GM18519 (cell line): ENCODE results near the gene NOD2.

Experiments used
- ATAC-seq: cut with Tn5 transposase; IDR thresholded peaks from one replicate; pipeline ENCODE4 v1.9.1; 2021; ENCODE audit warnings: mild to moderate bottlenecking, moderate library complexity; ENCODE audit not compliant: unreplicated experiment, low FRiP score

The NOD2 gene

DNA sequence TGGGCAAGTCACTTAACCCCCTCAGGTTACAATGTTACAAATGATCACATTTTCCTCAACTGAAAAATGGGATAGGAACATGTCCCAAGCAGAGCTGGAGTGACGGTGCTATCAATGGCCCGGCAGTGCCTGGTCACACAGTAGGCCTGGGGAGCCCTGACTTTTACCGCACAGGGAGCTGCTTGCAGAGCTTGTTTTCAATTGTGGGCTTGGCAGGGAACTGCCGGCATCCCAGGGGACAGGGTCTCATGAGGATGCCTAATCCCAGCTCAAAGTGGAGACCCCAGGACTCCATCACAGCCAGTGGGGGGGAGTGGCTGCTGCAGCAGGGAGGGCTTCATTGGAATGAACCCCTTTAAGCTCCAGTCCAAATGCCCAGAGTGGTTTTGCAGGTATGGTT is 23.7 kb upstream of the NOD2 start:
- no peak for ATAC-seq

GRCh38 chr16:50670476-50670875 is 22.9 kb upstream of the NOD2 start:
- ATAC-seq, result no peak

- no peak for ATAC-seq
These were observed 21.7 kb upstream of the NOD2 start for GRCh38 chr16:50671644-50672260.

DNA sequence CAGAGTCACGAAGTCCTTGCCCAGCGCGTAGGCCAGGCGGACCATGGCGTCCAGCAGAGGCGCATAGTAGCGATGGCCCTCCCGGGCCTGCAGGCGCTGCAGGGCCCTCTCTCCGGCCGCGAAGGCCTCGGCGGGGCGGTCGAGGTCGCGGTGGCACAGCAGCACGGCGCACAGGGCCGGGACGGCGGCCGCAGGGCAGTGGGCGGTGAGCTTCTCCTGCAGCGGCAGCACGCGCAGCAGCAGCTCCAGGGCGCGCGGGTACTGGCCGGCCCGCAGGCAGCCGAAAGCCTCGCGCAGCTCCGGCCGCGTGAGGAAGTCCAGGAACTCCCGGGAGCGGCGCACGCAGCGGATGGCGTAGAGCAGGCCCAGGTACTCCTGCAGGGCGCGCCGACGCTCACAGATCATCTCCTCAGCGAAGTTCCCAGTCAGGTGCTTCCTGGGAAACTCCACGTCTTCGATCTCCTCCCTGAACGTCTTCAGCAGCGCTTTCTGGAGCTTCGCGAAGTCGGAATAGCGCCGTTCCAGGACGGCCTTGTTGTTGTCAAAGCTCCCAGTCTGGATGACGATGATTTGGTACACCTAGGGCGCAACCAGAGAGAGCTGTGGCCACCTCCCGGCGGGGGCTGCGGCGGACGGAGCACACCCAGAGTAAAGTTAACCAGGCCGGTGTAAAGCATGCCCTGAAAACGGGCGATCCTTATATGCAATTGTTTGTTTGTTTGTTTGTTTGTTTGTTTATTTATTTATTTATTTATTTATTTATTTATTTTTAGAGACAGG is 19.7 kb upstream of the NOD2 start:
- ATAC-seq, result no peak

GRCh38 chr16:50674831-50675230 is 18.6 kb upstream of the NOD2 start:
- no peak for ATAC-seq

DNA sequence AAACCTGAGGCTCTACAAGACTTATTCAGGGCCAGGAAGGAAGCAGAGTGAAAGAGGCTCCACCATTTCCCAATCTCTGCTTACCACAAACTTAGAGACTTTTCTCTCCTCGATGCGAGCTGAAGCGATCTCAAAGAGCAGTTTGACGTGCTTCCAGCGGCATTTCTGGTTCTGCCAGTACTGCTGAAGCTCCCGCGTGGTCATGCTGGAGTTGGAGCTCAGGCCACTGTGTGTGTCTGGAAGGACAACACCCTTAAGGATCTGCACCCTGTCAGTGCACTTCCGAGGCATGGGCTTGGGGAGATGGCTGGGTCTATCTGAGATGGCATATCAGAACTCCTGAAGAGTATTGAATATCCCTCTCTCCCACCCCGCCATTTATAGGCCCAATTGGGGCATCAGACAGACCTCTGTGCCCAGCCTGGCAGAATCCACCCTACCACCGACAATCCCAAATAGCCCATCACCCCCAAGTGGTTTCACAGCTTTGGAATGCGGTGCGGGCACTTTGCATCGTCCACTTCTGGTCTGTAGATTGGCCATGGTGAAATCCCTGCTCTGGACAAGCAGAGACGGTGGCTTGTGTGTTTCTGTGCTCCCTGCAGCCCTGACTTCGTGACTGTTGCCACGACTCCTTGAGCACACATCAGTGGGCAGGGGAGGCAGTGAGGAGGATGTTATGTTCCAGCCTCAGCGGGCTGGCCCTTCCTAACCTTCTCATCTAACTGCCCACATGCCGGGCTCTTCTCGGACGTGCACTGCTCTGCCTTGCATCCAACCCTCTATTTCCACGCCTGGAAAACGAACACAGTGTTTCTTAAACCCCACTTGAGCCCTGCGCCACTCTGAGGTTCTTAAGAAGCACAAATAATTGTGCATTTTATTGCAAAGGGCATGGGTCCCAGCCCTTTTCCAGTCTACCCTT is 17.5 kb upstream of the NOD2 start:
- ATAC-seq, result no peak

DNA sequence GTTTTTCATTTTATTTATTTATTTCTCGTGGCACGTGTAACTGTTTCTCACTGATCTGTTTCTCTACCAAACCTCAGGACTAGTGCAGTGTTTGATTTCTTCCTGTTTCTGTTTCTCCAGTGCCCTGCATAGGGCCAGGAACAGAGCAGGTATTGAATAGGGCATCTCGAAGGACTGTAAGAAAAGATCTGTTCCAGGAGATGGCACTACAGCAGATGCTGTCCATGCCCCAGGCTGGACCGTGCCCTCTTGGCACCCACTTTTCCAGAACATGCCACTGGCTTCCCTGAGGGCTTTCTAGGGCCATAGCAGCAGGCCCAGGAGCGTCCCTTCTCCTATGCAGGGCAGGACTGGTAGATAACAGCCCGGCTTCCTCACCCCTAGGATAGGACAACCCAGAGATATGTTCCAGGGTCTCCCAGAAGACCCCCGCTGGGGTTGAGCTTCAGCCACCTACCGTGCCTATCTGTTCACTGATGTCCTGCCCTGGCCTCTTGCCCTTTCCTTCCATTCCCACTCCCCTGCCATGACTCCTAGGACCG is 16.7 kb upstream of the NOD2 start:
- ATAC-seq, result no peak

DNA sequence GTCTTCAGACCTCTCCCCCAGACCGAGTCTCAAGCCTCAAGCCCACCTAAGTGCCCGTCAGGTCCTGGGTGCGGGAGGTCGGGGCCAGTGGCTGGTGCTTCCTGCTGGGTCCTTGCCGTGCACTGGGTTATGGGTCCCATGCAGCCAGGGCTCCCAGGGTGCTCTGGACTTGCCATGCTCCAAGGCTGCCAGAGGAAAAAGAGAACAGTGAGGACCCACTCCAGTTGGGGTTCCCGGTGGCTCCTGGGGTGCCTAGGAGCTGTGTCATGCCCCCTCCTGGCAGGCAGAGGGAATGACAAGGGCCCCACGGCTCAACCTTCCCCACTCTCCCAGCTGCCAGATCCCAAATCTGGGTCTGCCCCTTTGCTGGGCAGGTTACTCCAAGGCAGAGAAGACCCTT is 16.1 kb upstream of the NOD2 start:
- no peak for ATAC-seq

GRCh38 chr16:50678531-50678930 is 14.9 kb upstream of the NOD2 start:
- no peak for ATAC-seq

- ATAC-seq, result no peak
These were observed 14.1 kb upstream of the NOD2 start for GRCh38 chr16:50679266-50679665.

DNA sequence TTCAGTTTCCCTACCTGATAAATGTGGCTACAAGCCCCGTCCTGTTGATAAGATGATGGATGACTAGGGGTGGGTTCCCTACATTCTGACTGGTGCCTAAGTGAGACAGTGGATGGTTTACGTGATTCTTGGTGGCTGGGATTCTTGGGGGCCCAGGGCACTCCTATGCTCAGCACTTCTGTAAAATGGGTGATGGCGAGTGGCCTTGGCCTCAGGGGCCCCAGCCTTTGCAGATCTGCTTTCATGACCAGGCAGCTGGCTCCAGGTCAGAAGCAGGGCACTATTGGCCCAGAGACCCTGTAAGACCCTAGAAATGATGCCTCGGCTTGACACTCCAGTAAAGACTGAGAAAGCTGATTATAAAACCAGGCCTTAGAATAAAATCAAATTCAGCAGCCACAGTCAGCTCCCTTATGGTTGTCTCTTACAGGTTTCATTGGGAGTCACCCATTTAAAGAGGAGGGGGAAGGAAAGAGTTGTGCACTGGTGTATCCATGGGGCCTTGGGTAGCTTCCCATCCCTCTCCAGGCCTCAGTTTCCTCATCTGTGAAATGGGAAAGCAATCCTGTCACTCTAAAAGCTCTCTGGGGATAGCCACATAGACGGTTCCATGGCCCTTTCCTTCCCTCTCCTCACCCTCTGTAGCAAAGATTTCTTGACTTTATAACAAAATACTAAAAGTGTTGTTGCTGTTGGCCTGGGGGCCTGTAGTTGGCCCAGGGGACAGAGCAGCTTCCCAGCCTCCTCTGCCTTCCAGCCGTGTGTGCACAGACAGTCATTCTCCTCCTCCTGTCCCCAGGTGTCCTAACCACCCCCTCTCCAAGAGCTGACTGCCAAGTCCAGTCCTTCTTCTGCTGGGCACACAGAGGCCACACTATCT is 13.5 kb upstream of the NOD2 start:
- ATAC-seq, result no peak

DNA sequence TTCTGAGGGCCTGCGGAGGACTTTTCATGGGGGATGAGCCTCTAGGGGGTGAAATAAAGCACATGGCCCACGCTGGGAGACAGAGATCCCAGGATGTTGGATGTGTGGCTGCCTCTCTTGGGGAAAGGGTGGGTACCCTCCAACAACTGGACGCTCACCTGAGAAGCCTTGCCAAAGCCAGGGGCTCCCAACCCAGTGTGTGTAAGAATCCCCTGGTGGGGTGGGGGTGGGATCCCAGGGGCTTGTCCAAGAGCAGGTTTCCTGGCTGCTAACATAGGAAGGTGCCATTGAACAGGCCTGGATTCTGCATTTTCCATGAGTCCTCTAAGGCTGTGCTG is 12.9 kb upstream of the NOD2 start:
- ATAC-seq, result no peak

DNA sequence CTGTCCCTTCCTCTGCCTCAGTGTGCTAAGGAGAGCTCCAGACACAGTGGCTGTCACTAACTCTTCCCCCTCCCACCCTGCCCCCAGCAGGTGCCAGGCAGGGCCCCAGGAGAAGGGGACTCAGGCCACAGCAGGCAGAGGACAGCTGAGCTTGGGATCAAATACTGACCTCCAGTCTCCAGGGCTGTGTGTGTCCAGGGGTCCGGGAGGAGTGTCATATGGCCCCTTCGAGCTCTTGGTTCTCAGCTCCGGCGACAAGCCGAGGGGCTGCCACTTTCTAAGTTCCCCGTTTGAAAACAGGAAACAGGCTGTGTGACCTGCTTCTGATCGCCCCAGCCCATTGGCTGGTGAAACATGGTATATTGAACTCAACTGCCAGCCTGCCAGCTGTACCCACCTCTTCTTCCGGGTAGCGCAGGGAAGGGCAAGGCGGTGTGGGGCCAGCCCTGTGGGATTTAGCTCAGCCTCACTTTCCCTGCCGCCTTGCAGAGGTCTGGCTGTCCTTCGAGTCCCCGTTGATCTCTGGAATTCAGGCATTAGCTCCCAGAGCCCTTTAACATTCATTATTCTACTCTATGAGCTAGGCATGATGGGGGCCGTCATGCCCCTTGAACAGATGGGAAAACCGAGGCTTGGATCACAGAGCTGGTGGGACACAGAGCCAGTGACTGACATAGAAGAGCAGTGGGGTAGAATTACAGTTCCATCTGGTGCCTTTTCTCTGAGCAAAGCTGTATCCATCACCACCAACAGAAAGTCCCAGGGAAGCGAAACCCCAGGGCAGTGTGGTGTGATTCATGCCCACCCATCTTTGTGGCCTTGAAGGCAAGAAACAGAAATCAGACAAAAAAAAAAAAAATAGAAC is 12.2 kb upstream of the NOD2 start, which contains the start of gene SNX20:
TSS of gene SNX20 (minus strand) at position 292 of the 865 bp plus-strand sequence. CDS start 3,786 bp downstream, outside the sequence.
- ATAC-seq, result no peak

GRCh38 chr16:50683689-50684374 is 9.6 kb upstream of the NOD2 start:
- peak; percentile 65 for ATAC-seq

DNA sequence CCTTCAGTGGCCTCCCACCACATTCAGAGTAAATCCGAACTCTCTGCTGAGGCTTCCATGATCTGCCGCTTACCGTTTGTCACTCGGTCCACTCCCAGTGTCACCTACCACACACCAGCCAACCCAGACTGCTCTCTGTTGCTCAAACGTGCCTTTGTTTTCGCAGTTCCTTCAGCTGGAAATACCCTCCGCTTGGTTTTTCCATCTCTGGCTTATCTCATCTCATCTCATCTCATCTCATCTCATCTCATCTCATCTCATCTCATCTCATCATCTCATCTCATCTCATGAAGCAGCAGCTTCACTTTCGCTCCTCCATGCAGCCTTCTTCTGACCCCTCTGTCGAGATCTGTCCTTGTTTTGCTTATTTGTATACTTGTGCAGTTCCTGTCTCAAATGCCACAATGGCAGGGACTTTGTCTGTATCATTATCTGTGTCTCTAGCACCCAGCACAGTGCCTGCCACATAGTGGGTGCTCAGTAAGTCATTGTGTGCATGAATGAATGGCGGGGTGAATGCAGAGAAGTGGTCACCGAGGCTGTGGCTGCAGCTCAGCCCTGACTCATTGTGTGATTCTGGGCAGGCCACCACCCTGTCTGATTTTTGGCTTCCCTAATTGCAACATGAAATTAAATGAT is 8.5 kb upstream of the NOD2 start:
- ATAC-seq, result no peak

- ATAC-seq, result no peak
These were observed 7.8 kb upstream of the NOD2 start for GRCh38 chr16:50685462-50686063.

- ATAC-seq, result no peak
These were observed 5.3 kb upstream of the NOD2 start for GRCh38 chr16:50688083-50688482.

DNA sequence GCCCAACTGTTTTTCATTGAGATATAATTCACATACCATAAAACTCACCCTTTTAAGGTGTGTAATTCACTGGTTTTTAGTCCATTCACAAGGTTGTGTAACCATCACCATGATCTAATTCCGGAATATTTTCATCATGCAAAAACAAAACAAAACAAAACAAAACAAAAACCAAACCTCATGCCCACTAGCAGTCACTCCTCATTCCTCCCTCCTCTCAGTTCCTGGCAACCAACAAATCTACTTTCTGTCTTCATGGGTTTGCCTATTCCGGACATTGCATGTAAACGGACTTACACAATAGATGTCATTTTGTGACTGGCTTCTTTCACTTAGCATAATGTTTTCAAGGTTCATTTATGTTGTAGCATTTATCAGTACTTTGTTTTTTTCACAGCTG is 4.5 kb upstream of the NOD2 start:
- no peak for ATAC-seq
